ENCODE results near the gene SLC25A44.

DNA sequence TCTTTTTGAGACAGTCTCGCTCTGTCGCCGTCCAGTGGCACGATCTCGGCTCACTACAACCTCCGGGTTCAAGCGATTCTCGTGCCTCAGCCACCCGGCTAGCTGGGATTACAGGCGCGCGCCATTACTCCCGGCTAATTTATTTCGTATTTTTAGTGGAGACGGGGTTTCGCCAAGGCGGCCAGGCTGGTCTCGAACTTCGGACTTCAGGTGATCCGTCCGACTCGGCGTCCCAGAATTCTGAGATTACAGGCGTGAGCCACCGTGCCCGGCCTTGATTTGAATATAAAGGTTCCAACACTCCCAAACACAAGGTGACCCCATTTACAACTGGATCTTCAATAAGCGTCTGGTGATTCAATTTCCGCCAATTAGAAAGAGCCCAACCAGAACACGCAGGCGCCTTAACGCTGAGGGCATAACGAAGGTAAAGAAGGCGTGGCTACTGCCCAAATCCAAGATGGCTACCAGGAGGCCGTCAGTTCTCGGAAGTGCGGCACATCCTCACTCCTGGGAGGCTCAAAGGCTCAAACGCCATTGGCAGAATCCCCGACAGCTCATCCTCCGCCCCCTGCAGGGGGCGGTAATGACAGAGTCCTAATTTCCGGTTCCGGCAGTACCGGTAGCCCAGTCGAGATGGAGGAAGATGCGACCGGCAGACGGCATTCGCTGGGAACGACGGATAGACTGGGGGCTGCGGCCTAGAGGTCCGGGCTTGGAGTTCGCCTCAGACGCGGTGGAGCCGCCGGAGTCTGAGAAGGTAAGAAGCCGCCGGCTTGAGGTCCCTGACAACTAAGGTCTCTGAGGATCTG lies at the start of gene SLC25A44:
- TF ChIP-seq EP300 (IDR thresholded peaks at IDR 0.05) = peak; percentile 90
- peak; percentile 68 to 84 (median 72) for TF ChIP-seq CTCF (IDR thresholded peaks at IDR 0.05)
- peak; percentile 45 for TF ChIP-seq POLR2A (IDR thresholded peaks at IDR 0.05)
